ENCODE measurements around the gene SPAG16. TPM values are rescaled to one million over a fixed set of nuclear protein-coding genes. Genes with fewer than 3 reads are reported as not detected.

The SPAG16 gene
- polyA plus RNA-seq, 1 of the 3 experiments (the other 2 are of a cell fraction), result 29.5 TPM

GRCh38 chr2:213644926-213645325 lies 360.7 kb downstream of the SPAG16 start:
- no peaks in the 10 kb centered on the region for H3K4me1 ChIP-seq (ENCODE audit: control insufficient read depth in 1 of 2, insufficient read depth in 2 of 2, low read depth in 1 of 2, low read length in 1 of 2)
- CTCF ChIA-PET, result no interaction called here
- no peaks in the 10 kb centered on the region for H3F3A ChIP-seq (replicated peaks; ENCODE audit: insufficient read depth)
- H3K27me3 ChIP-seq (ENCODE audit: insufficient read depth), result no peaks in the 10 kb centered on the region
- no peak overlapping the region for H3K27ac ChIP-seq (ENCODE audit: low read depth in 2 of 2, low read length in 1 of 2)
- no peak overlapping the region for H3K9ac ChIP-seq
- TF ChIP-seq PBX3 (IDR thresholded peaks at IDR 0.05), result no peak
- no peak for TF ChIP-seq FOXJ3 (CRISPR knock-in tag; IDR thresholded peaks at IDR 0.05)
- TF ChIP-seq JUND (IDR thresholded peaks at IDR 0.05), result no peak
- no peak for TF ChIP-seq NFIC (IDR thresholded peaks at IDR 0.05; ENCODE audit: borderline replicate concordance)
- no peak for TF ChIP-seq MAX (IDR thresholded peaks at IDR 0.05; ENCODE audit: low read depth)
- no peak for TF ChIP-seq EP300 (IDR thresholded peaks at IDR 0.05; ENCODE audit: borderline replicate concordance in 1 of 2, low read depth in 1 of 2, low read length in 1 of 2)
- no peak for TF ChIP-seq EZH2phosphoT487 (IDR thresholded peaks at IDR 0.05; ENCODE audit: borderline replicate concordance, low read depth)
- TF ChIP-seq ZBTB33 (IDR thresholded peaks at IDR 0.05; ENCODE audit: borderline replicate concordance, low read depth), result no peak
- TF ChIP-seq RFX5 (IDR thresholded peaks at IDR 0.05; ENCODE audit: low read length), result no peak
- TF ChIP-seq FOXM1 (IDR thresholded peaks at IDR 0.05; ENCODE audit: low read depth), result no peak
- TF ChIP-seq REST (IDR thresholded peaks at IDR 0.05; ENCODE audit: low read depth, low read length), result no peak
- TF ChIP-seq GABPA (IDR thresholded peaks at IDR 0.05; ENCODE audit: low read depth), result no peak
- no peak for TF ChIP-seq CTCF (IDR thresholded peaks at IDR 0.05)
- H3K9me2 ChIP-seq, result no peaks in the 10 kb centered on the region
- WGBS (ENCODE audit: low lambda C conversion rate), result 0% methylated on average over 2 of the region's 4 CpGs
- H3K9me3 ChIP-seq, result no peaks in the 10 kb centered on the region
- POLR2A ChIA-PET, result no interaction called here
- no peaks in the 10 kb centered on the region for H4K20me1 ChIP-seq (ENCODE audit: insufficient read depth)
- H3K36me3 ChIP-seq (replicated peaks in 1 of 2; ENCODE audit: control insufficient read depth in 1 of 2, insufficient read depth in 2 of 2, low read length in 1 of 2), result no peaks in the 10 kb centered on the region
- no peak overlapping the region for H3K4me3 ChIP-seq (ENCODE audit: low read depth in 2 of 2, low read length in 1 of 2)
- H3K4me2 ChIP-seq, result no peak overlapping the region
- no peak for DNase-seq
- H2AFZ ChIP-seq (ENCODE audit: low read depth), result no peak overlapping the region
- no peaks in the 10 kb centered on the region for H3K79me2 ChIP-seq (ENCODE audit: insufficient read depth)
